HL-60/S4 treated with phorbol 12-myristate 13-acetate at 8.2 ng/mL for 4 days and 3 days (cell line): ENCODE results near the gene STXBP4.

Experiments
- in situ Hi-C: fragments of 300-500 bp; cut with MboI; formaldehyde crosslinking; loops from 2 replicates; pipeline ENCODE4 v1.15.0; 2022; ENCODE audit warnings: low sequenced_read_pairs

STXBP4 gene

DNA sequence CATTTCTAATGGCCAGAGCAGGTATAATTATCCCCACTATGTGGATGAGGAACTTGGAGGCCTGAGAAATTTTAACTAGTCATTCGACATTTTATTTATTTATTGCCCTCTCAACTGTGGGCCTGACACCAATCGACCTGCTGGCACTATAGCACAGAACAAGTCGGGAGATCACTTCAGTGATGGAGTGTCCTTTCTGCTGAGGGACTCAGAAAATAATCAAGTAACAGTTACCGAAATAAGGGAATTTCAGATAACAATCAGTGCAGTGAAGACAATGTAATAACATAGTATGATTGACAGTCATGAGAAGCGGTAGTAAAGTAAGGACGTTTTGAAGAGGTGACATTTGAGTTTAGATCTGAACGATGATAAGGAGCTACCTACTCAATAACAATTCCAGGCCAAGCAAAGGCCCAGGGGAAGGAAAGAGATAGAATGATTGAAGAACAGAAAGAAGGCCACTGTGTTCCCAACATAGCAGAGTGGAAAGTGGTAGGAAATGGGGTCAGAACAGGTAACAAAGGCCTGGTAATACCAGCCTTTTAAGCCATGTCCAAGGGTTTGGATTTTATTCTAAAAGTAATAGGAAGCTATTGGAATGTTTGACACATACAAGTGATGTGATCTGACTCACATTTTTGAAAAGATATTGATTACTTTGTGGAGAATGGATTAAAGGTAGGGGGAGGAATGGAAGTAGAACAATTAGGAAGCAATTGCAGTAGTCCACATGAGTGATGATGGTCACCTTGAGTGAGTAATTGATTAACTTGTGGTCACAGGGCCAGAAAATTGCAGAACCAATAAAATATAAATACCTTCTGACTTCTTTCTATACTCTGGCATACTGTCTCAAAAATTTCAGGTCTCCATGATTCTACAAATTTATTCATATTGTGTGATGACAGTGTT, 1.4 kb downstream of the STXBP4 start:
- in situ Hi-C loops, result no loop called here

DNA sequence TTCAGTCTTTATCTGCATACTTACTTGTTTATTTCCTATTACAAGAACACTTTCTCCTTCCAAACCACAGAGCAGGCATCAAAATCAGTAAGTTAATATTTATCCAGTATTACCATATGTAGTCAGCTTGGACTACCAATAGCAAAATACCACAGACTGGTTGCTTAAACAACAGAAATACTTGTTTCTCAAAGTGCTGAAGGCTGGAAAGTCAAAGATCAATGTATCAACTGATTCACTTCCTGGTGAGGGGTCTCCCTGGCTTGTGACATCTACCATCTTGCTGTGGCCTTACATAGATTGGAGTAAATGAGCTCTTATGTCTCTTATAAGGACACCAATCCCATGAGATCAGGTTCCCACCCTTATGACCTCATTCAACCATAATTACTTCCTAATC, 2.6 kb downstream of the STXBP4 start:
- in situ Hi-C loops, result no loop called here

DNA sequence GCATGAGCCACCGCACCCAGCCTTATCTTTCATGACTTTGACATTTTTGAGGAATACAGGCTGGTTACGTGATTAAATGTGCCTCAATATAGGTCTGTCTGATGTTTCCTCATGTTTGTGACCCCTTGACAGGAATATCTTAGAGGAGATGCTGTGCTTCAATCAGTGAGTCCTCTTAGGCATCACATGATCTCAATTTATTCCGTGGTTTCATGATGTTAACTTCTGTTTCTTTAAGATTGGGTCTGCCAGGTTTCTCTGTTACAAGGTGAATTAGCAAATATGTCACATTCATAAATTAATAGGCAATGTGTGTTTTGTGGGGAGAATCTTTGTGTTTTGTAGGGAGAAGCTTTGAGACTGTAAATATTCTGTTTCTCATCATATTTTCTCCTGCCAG, 3.3 kb downstream of the STXBP4 start:
- in situ Hi-C loops, result no loop called here

DNA sequence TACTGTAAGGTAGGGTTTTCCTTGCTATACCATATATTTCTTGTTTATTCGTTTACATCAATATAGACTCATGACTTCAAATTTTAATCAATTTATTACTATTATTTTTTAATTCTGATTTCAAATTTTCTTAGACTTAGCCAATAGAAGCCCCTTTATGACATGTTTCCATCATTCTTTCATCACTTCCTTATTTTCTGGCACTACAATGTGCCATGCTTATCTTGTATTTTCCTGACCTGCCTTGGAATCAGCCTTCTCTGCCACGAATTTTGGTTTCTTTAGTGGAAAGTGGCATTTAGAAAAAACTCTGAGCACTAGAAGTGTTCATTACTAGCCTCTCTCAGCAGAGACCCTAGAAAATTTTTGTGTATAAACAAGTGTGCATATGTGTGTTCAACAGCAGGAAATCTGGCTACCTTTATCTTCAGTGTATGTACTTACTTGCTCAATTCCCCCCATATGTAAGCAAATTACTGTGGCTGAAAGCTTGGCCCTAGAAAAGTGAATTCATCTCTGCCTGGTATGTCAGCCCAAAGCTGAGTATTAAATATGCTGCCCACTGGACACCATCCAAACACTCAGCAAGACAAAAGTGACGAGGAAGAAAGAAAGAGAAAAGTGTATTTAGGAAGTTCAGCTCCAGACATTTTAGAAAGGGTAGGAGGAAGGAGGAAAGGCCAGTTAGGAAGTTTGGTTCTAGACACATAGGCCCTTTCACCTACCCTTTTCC, 4.0 kb downstream of the STXBP4 start:
- in situ Hi-C loops, result no loop called here

DNA sequence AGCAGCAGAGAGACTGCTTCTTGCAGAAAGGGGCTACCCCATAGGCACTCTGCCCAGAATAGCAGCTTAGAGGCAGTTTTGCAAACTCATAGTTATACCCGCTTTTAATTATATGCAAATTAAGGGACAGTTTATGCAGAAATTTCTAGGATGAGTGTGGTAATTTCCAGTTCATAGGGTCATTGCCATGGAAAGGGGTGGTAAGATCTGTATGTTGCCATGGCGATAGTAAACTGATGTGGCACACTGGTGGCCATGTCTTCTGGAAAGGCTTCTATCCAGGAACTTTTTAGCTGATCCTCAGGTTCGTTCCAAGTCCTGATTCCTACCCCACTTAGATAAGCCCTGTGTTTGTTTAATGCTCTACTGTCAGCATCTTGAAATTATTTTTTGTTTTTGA, 6.2 kb downstream of the STXBP4 start:
- in situ Hi-C loops, result no loop called here

DNA sequence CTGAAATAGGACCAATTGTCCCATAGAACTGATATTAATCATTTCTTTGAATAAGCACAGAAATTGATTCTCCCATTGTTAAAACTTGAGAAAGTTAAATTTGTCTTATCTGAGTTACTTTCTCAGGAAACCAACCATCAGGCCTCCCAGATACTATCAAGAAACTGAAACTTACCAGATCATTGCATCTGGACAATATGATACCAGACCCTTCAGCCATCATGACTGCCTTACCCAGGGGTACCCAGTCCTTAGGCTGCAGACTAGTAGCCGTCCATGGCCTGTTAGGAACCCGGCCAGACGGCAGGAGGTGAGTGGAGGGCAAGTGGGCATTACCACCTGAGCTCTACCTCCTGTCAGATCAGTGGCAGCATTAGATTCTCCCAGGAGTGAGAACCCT, 7.8 kb downstream of the STXBP4 start:
- in situ Hi-C loops, result no loop called here

DNA sequence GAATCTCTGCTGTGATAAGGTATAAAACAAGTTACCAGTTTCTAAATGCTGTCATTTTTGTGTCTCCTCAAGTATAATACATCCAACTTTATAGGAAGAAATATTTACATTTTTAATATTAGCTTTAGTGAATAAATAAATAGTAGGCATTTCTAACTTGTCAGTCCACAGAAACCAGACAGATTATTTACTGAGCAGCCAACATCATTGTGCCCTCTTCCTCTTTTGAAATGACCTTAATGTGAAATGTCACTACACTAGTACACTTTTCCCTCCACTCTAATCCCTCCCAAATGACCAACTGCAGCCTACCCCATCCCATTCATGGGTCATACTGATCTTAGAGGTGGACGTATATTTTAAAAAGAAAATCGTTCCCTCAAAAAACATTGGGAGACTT, 9.2 kb downstream of the STXBP4 start:
- in situ Hi-C loops, result no loop called here

DNA sequence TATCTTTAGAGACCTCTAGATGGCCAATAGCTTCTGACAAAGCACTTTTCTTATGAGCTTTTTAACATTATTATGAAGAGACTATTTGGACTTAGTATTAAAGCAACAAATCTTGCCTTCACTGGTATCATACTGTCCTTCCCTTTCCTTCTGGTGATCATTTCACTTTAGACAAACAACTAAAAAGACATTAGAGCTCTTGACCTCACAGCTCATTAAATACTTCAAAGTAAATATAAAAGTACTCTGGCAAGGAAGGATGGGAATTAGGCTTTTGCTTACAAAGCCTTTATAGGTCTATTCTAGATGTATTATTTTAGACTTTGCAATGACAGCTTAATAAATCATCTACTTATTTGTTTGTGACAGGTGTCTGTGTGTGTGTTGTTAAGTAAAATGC, 11.1 kb downstream of the STXBP4 start:
- in situ Hi-C loops, result no loop called here

DNA sequence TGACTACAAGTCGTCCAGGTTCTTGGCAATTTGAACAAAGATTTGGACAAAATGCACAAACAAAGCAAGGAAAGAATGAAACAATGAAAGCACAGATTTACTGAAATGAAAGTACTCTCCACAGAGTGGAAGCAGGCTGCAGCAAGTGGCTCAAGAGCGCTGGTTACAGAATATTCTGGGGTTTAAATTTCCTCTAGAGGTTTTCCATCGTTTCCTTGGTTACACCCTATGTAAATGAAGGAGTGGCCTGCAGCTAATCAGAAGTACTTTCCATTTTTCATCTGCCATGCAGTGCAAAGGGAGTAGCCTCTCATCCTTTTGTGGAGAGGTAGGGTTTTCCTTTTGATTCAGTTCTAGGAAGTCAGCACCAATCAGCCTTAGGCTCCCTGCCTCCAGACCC, 11.8 kb downstream of the STXBP4 start:
- in situ Hi-C loops, result no loop called here

DNA sequence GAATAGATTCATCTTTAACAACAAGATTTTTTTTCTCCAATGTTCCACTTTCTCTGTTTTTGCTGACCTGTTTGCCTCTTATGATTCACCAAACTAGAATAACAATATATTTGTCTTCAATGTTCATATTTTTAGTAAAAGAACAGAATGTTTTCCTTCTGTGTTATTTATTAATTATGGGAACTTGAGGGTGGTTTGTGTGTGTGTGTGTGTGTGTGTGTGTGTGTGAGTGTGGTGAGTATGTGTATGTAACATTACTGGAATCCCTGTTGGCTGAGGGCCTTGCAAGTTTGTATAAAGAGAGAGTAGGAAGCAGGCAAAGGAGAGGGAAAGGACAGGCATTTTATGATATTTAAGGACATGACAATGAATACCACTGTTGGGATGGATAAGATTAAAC, 13.8 kb downstream of the STXBP4 start:
- in situ Hi-C loops, result no loop called here

DNA sequence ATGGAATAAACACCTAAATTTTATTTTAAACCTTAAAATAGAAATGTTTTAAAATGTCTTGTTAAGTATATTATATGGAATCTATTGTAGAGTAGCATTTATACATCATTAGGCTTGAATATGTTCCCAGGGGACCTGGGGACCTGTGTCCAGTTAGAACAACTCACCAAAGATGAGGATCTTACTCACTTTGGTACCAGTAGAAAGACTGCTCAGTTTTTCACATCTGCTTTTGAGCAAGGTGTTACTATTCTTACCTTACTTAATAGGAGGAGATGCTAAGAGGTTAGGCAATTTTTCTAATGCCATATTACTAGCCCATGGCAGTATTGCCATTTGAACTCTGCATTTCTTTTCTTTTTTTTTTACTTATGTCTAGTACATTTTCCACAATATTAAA, 14.7 kb downstream of the STXBP4 start:
- in situ Hi-C loops, result no loop called here

DNA sequence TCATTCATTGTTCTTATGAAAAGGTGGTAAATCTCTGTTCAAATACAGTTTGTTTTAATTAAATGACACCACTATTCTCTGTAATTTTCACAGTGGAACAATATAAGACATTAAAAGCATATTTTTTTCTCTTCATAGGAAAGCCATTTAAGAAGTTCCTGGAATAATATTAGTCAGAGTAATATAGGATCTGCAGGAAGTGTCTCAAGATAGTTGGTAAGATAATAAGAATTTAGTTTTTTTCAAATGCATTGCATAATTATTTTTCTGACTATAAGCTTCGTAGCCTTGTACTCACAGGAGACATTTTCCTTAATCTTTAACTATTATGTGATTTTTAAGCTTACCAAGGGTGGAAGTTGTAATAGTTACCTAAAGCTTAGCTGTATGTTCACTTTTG, 16.9 kb downstream of the STXBP4 start:
- in situ Hi-C loops, result no loop called here

DNA sequence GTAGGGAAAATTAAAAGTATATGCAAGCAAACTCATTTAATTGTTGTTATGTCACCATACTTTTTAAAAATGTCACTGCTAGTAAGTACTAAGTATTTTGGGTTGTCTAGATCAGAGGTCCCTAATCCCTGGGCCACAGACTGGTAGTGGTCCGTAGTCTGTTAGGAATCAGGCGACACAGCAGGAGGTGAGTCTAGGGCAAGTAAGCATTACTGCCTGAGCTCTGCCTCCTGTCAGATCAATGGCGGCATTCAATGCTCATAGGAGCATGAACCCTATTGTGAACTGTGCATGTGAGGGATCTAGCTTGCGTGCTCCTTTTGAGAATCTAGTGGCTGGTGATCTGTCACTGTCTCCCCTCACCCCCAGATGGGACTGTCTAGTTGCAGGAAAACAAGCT, 21.6 kb downstream of the STXBP4 start:
- in situ Hi-C loops, result no loop called here

DNA sequence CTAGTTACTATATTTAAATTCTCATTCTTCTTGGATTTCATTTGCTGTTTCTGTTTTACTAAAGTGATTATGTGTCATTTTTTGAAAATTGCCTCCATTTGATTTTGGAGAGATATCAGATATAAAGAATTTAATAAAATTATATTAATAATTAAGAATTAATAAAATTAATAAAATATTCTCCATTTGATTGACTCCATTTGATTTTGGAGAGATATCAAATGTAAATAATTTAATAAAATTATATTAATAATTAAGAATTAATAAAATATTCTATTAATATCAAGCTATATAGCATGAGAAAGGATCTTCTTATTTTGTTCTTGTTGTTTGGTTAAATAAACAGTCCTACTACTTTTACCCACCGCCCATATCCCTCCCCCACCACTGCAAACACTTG, 23.0 kb downstream of the STXBP4 start:
- in situ Hi-C loops, result no loop called here

DNA sequence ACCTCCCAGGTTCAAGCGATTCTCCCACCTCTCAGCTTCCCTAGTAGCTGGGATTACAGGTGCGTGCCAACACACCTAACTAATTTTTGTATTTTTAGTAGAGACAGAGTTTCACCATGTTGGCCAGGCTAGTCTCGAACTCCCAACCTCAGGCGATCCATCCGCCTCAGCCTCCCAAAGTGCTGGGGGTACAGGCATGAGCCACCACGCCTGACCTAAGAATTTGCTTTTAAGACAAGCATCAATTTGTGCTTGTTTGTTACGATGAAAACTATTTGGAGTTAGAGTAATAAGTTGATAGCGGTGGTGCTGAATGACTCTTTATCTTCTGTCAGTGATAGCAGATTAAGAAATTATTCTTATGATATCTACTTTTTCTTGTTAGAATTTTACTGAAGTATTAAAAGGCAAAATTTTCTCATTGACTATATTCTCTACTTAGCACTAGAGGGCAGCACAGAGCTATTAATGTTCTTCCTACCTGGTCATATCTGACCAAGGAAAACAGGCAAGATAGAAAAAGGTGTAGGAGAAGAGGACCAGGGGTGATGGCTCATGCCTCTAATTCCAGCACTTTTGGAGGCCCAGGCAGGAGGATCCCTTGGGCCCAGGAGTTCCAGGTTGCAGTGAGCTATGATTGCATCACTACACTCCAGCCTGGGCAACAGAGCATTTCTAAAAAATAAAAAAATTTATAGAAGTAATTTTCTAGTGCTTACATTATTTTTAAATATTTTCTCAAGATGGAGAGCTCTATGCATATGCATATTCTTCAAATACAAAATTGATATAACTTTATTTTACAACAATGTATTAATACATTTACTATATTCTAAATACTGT, 24.5 kb downstream of the STXBP4 start:
- in situ Hi-C loops, result no loop called here

DNA sequence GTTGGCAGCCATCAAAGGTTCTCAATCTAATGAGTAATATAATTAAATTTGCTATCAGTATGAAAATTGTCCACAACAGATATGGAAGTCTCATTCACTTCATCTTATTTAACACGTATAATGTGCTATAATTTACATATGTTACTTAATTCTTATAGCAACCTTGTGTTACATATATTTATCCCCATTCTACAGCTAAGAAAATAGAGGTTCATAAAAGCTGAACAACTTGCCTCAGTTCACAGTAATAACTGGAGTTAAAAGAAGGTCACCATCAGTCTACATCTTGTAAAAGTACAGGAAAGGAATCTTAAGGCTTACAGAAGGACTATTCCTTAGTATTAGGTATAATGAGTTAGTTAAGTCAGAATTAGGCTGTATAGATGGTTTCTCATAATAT, 27.9 kb downstream of the STXBP4 start:
- in situ Hi-C loops, result no loop called here

DNA sequence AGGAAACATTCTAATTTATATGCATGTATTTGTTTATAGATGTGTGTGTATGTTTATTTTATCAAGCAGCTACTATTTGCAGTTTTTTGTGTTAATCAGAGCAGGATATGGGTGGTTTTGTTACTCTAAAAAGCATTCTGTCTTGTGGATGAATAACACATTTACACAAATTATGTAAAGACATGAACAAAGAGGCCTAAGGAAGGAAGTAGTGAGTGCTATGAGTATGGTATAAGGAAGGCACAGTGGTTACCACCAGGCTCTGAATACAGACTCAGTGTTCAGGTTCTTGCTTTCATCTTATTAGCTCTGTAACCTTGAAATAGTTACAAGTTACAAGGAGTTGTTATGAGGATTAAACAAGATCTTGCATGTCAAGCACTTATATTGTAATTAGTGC, 33.9 kb downstream of the STXBP4 start:
- in situ Hi-C loops, result no loop called here

DNA sequence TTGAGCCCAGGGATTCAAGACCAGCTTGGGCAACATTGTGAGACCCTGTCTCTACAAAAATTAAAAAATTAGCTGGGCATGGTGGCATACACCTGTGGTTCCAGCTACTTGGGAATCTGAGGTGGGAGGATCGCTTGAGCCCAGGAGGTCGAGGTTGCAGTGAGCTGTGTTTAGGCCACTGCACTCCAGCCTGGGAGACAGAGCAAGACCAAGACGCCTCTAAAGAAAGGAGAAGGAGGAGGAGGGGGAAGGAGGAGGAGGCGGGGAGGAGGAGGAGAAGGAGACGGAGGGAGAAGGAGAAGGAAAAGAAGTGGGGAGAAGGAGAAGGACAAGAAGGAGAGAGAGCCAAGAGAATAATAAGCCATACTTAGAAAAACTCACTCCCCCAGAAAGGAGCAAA, 35.9 kb downstream of the STXBP4 start:
- in situ Hi-C loops, result no loop called here

DNA sequence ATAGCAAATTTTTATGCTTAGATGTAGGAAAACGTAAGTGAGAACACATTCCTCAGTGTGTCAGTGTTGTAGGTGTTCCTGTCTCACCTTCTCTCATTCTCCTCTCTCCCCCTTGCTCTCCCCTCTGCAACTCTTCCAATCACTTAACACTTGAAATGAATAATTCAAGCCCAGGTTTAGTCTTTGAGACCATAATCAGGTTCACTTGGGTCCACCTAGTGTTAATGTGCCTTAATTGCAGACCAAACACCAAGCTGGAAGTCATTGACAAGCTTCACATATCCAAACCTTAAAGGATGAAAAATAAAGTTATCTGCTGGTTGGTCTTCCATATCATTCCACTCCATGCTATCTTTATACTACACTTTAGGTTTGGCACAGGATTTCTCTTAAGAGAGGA, 37.0 kb downstream of the STXBP4 start:
- in situ Hi-C loops, result no loop called here

DNA sequence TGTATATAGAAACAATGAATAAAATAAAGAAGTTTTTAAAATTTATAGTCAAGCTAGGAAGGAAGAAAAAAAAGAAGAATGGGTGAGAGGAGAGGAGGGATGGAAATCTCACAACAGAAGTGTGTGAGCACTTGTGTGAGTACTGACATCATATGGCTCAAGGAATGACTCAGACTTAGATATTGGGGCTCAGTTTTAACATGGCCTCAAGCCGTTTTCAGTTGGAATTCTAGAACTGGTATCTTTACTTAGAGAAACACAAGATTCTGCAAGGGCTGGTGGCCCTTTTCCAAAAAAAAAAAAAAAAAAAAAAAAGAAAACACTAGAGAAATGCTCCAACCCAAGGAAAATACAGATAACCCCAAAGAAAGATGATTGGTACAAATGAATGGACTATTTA, 55.1 kb downstream of the STXBP4 start:
- in situ Hi-C loops, result no loop called here

DNA sequence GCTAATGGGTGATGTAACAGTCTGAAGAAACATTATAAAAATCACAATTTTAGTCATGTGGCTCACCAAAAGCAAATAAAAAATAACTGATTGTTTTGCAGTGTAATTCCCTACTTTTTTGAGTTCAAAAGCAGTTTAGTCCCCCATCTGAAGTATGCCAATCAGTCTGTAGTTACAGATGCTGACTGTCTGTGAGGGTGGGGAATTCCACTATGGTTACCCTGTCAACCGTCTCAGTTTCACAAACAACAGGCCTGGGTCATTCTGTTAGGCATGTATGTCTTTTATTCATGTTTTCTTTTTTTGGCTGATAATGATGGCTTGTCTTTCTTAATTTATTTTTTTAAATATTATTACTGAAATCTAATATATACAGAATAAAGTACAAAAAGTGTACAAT, 69.3 kb downstream of the STXBP4 start:
- in situ Hi-C loops, result no loop called here

DNA sequence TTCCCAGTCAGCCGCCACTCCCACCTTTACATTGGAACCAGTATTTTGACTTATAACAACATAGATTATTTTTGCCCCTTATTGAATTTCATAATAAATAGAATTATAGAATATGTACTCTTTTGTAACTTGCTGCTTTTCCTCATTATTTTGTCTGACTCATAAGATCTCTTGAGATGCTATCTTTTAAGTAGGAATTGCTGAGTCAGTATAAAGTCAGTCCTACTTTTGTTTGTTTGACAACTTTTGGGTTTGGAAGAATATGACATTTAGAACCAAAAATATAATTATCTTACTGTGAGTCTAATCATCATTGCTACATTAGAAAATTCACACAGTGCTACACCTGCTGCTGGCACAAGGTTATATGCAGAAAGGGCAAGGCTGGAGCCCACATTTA, 69.7 kb downstream of the STXBP4 start:
- in situ Hi-C loops, result no loop called here
